Measurements from ENCODE around the gene GOLGA8G.
"Not testable (repeated sequence)": the region's sequence is repeated elsewhere in the genome, so short reads cannot be mapped to it uniquely, and the experiment has no call there.

Gene GOLGA8G

GRCh38 chr15:28532954-28533353 is at the start of gene GOLGA8G:
Gene GOLGA8G (minus strand): TSS chr15:28532971. CDS start chr15:28532909, 62 bp downstream.
- DNase-seq, result not testable (repeated sequence)

- DNase-seq, result not testable (repeated sequence)
These were observed 40.6 kb upstream of the GOLGA8G start for GRCh38 chr15:28573351-28573750.

- not testable (repeated sequence) for DNase-seq
These were observed 20.5 kb upstream of the GOLGA8G start, which contains the start of gene GOLGA6L25 for GRCh38 chr15:28553268-28553667. Gene GOLGA6L25 (plus strand): TSS chr15:28553568. CDS start chr15:28553629, 61 bp downstream.

DNA sequence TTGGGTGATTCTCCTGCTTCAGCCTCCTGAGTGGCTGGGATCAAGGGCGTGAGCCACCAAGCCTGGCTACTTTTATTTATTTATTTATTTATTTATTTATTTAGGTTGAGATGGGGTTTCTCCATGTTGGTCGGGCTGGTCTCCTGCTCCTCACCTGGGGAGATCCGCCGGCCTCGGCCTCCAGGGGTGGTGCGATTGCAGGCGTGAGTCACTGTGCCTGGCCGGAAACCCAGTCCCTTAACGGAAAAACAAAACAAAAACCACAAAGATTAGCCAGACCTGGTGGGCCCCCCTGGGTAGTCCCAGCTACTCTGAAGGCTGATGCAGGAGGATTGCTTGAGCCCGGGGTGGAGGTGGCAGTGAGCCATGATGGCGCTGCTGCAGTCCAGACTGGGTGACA is 17.6 kb downstream of the GOLGA8G start:
- not testable (repeated sequence) for DNase-seq

DNA sequence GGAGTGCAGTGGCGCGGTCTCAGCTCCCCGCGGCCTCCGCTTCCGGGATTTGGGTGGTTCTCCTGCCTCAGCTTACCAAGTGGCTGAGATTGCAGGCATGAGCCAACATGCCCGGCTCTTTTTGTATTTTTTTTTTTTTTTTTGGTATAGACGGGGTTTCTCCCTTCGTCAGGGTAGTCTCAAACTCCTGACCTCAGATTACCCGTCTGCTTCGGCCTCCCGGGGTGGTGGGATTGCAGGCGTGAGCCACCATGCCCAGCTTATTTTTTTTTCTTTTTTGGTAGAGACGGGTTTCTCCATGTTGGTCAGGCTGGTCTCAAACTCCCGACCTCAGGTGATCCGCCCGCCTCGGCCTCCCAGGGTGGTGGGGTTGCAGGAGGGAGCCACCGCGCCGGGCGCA is 18.6 kb downstream of the GOLGA8G start:
- DNase-seq, result not testable (repeated sequence)

DNA sequence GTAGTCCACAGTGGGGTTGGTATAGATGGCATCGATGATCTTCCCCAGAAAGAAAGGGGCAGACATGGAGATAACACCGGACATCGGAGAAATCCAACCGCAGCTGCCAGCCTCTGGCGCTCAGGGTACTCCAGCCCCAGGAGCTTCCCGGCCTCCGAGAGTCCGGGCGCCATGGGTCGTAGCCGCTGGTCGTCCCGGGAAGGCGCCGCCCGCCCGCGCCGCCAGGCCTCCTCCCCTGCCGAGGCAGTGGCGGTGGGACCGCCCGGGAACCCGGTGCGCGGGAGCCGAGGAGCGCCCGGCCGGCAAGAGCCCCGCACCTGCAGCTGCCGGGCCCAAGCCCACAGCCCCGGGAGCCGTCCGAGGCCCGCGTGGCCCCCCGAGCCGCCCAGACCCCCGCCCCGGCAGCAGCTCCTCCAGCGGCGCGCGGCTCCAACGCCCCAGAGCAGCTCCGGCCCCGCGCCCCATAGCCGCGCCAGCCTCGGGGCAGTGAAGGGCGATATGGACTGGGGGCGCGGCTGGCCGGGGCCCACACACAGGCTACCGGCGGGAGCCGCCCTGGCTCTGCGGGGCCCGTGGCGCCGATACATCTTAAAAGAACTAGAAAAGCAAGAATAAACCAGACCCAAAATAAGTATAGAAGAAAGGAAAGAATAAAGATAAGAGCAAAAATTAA is 24.4 kb downstream of the GOLGA8G start:
- not testable (repeated sequence) for DNase-seq

DNA sequence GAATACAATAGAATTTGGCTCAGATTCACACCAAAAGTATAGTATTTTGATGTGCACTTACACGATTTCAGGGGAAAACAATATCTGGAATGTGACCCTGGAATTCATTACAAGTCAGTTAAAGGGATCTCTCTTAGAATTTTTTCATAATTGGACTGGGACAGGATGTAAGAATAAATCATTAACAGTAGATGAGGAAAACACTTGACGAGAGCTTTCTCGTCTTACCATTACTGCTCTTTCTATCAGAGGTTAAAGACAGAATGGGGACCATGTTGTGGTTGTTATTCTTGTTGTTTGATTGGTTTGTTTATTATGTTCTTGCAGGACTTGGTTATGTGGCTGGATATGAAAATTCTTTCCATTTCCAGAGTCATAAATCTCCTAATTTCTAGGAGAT is 51.4 kb downstream of the GOLGA8G start:
- DNase-seq, result not testable (repeated sequence)
